NCI-H2171 treated with DMSO at 0.1 percent for 48 hours (cell line): ENCODE measurements around the gene FPGS.

ENCODE experiments used
- DNase-seq: peaks from one replicate; lab custom pipeline; 2025; lab: John Stamatoyannopoulos, UW

Gene FPGS

DNA sequence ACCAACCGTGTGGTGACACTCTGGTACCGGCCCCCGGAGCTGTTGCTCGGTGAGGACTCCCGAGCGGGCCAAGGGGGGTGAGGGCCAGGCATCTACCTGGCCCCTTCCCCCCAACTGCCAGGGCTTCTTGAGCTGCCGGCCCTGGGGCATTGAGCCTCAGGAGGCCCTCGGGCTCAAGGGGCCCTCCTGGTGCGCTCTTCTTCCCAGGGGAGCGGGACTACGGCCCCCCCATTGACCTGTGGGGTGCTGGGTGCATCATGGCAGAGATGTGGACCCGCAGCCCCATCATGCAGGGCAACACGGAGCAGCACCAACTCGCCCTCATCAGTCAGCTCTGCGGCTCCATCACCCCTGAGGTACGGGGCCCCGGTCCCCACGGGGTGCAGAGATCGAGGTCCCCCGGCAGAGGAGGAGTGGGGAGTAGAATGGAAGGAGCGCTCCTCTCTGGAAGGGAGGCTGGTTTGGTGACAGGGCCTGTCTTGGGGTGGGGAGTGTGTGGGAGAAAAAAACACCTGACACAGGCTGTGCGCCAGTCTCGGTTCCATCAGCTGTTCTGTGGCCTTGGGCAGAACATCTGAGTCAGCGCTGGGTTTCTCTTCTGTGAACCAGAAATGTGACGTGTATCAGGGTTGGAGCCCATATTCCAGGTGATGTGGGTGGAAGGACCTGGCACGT is 14.2 kb upstream of the FPGS start:
- no peak for DNase-seq

DNA sequence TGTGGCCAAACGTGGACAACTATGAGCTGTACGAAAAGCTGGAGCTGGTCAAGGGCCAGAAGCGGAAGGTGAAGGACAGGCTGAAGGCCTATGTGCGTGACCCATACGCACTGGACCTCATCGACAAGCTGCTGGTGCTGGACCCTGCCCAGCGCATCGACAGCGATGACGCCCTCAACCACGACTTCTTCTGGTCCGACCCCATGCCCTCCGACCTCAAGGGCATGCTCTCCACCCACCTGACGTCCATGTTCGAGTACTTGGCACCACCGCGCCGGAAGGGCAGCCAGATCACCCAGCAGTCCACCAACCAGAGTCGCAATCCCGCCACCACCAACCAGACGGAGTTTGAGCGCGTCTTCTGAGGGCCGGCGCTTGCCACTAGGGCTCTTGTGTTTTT is 13.5 kb upstream of the FPGS start:
- DNase-seq: no peak

DNA sequence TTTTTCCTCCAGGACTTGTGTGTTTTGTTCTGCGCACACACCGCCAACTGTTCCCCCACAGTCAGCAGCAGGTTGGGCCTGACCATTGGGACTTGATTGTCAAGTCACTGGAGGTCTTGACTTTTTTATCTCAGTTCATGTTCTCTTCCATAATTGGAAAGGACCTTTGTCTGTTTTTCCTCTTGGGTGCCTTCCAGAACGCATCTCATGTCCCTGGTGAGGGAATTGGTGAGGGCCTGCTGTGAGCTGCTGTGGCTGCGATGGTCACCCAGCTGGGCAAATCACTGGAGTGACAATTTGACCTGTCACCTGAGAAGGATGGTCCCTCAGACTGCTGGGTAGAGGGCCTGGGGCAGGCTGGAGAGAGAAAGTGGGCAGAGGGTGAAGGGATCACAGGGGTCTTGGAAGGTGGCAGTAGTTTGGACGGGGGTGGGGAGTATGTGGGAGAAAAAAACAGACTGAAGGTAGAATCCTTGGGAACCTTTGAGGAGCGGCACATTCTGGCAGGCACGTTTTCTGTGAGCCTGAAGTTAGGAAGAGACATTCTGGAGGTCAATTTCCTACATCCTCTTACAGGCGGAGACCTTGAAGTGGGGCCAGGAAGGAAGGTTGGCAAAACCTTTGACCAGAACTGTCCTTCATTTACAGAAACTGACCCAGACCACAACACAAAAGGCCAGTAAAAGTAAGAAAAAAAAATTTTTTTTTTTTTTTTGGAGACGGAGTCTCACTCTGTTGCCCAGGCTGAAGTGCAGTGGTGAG is 12.4 kb upstream of the FPGS start:
- DNase-seq: no peak

DNA sequence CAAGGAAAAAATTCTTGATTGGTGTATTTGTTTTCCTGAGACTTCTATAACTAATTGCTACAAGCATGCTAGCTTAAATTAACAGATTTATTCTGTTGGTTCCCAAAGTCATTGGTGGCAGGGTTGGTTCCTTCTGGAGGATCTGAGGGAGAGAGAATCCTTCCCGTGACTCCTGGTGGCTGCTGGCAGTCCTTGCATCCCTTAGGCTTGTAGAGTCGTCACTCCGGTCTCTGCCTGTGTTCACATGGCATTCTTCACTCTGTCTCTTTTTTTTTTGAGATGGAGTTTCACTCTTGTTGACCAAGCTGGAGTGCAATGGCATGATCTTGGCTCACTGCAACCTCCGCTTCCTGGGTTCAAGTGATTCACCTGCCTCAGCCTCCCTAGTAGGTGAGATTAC is 11.6 kb upstream of the FPGS start:
- no peak for DNase-seq

DNA sequence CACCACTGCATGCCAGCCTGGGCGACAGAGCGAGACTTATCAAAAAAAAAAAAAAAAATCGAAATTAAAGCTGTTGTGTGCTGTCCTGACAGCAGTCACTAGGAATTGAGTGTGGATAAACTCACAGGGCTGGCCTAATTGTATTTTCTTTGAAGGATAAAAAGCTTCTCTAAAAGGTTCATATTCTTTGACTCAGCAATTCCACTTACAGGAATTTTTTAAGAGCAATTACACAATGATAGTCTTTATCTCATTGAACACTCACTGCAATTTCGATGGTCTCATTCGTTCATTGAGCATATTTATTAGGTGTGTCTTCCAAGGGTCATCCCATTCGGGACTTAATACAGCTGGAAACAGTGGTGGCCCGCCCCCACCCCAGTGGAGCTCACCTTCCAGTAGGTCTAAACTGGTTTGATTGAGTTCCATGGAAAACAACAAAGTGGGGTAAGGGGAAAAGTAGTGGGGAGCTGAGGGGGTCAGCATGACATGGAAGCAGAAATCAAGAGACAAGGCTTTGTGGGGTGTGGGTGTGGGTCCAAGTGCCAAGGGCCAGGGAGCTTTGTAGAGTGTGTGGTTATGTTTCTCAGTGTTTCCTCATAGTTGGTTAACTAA is 10.2 kb upstream of the FPGS start:
- no peak for DNase-seq

DNA sequence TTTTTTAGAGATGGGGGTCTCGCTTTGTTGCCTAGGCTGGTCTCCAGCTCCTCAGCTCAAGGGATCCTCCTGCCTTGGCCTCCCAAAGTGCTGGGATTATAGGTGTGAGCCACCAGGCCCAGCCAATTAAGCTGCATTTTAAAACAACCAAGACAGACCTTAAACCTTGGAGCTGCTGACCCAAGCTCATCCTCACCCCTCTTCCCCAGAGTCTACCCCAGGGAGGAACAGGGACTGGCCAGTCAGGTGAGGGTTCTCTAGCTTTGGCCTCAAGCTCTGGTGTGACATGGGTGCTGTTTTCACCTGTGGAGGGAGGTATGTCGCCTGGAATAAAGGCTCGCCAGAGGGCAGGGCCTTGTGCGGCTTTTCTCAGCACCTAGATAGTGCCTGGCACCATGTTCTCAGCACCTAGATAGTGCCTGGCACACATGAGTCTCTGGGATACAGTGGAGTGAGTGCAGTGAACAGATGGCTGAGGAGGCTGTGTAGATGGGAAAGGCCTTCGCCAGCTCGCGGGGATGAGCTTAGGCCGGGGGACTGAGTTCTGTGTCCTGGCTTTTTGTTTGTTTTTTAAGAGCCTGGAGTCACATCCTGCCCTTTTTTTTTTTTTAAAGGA is 9.5 kb upstream of the FPGS start:
- DNase-seq: peak; percentile 89

DNA sequence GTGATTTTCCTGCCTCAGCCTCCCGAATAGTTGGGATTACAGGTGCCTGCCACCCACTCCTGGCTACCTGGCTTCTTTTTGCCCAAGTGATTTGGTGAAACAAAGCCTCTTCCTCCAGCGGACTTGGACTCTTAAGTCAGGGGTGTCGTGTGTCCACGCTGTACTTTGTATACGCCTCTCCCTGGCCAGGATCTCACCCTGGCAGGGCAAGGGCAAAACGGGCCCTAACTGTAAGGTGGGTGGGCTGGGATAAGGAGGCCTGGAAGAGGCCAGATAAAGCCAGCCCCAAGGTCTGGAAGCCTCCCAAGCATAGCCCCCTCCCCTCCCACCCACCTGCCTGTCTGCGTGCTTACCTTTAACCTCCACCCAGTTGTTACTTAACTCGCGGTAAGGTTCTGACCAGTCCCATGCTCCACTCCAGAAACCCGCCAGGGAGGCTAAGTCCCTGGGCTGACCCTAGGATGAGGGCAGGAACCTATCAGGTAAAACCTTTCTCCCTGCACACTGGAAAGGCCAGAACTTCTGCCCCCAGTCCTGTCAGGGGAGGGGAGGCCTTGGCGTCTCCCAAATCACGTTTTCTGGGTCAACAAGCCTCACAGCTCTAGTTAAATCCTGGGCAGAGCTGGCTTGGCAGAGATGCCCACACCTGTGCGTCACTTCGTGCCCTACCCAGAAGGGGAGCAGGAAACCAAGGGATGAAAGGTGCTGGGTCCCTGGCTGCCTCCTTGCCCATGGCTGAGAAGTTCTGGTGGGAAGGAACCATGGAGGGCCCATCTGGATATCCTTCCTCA is 8.5 kb upstream of the FPGS start:
- no peak for DNase-seq

DNA sequence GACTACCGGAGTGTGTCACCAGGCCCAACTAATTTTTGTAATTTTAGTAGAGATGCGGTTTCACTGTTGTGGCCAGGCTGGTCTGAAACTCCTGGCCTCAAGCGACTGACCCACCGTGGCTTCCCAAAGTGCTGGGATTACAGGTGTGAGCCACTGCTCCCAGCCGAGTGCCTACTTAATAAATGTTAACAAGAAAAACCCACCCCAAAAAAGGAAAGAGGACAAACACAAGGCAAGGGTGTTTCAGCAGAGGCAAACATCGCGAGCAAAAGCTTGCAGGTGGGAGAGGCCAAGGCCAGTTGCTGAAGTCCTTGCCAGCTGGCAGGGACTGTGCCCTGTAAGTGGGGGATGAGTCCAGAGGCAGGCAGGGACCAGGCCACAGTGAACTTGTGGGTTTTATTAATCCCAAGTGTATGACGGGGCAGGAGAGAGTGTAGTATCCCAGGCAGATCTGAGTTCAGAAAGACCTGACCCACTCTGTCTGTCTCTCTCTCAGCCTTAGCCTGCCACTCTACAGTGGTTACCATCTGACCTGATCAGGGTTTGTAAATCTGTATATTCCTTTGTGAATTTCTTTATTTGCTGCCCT is 6.4 kb upstream of the FPGS start:
- DNase-seq: no peak

DNA sequence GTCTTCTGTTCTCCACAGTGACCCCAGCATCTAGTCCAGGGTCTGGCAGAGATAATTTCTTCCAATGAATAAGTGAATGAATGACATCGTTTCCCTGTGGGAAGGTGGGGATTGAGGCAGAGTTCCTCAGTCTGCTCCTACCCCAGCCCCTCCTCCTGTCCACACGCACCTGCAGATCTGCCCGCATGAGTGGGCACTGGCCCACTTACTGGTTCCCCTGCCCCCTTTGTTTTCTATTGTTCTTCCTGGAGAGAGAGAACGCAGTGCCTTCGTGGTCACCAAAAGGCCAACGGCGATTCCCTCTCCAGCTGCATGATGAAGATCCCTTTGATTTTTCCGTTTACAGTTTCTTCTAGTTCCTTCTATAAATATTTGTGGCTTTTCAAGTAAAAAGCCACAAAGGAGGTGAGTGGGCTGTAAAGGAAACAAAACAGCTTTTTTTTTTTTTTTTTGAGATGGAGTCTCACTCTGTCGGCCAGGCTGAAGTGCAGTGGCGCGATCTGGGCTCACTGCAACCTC is 5.8 kb upstream of the FPGS start:
- DNase-seq: no peak

DNA sequence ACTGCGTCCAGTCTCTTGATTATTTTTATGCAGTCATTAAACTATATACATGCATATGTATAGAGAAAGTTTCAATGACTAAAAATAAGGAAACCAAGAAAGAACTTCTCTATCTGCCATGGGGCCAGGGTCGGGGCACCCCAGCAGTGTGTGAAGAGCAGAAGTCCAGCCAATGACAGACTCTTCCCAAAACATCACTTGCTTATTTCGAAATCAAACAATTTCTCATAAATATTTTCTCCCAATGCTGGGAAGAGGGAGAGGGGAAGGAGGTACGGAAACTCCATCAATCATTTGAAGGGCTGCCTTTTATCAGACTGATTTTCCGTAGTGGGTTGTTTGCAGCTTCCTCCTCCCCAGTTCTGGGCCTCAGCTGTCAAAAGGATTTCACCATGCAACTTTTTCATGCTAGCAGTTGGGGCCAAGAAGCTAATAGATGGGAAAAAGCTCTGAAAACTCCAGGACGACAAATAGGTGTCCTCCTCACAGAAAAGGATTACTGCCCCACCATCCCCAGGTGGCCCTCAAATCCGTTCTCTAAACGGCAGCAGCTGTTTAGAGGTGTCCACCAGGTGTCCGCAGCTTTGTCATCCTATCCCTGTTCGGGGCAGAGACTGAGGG is 617 bp upstream of the FPGS start:
- DNase-seq: no peak

DNA sequence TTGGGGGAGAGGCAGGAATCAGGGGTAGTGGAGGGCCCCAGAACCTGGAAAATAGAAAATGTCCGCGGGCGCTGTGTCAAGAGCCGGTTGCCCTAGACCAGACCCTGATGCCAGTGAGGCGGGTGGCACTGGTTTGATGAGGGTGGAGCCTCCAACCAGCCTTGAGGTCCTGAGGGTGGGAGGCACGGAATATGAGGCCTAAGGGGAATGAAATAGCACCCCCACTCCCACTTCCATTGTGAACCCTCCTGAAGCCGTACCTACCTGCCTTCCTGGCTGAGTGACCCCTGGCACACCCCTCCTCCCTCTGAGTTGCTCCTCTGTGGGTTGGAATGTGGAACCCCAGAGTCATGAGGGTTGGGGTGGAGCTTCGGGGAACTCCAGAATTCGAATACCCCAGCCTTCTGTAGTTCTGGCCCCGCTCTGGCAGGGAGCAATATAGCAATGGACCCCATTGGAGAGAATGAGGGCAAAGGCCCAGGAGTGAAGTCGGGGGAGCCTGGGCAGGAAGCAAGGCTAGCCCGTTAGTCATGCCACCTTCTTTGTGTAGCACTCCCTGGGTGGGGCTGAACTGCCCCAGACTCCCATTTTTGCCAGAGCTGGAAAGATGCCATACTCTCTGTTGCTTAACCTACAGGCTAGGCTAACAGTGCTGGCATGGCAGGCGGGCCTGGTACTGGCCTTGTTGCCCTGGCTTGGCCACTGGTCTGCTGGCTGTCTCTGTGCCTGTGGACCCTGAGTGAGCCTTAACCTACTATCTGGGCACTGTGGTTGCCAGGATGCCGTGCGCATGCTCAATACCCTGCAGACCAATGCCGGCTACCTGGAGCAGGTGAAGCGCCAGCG is 1.0 kb downstream of the FPGS start:
- no peak for DNase-seq

DNA sequence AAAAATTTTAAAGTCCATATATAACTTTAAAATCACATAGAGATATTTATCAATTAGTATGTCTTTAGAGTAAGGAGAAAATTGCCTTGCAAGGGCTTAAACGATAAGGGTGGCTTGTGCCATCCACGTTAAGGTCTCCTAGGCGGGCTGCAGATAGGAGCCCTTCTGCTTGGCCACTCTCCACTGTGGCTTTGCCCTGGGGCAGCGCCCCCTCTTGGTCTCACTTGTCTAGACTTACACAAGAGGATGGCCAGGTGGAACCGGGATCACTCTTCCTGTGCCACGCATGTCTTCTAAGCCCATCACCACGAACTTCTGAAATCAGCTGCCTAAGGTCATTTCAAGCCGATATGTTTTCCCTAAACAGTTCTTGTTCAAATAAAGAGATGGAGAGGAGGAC is 2.9 kb downstream of the FPGS start:
- no peak for DNase-seq

DNA sequence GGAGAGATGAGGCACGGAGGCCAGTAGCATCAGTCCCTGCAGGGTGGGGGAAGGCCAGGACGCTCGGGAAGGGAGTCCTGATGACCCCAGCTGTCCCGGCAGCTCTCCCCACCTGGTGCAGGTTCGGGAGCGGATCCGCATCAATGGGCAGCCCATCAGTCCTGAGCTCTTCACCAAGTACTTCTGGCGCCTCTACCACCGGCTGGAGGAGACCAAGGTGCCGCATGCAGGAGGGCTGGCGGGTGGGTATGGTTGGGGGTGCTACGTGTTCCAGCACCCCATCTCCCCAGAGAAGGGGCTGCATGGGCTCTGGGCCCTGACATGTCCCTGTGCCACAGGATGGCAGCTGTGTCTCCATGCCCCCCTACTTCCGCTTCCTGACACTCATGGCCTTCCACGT is 4.2 kb downstream of the FPGS start:
- no peak for DNase-seq

DNA sequence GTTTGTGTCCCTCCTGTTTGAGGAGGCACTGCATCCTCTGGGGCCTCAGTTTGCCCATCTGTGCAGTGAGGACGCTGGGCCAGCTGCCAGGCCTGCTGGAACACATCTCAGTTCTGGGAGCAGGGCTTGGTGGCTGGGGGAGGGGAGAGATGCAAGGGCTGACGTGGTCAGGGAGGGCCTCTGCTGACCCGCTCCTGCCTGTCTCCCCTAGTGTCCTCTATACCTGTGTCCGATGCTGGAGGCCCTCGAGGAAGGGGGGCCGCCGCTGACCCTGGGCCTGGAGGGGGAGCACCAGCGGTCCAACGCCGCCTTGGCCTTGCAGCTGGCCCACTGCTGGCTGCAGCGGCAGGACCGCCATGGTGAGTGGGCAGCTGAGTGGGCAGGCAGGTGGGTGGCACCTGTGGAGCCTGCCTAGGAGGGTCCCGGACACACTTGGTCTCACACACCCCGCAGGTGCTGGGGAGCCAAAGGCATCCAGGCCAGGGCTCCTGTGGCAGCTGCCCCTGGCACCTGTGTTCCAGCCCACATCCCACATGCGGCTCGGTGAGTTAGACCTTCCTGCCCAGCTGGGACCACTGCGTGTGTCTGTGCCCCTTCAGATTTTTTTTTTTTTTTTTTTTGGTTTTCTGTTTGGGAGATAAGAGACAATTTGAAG is 5.8 kb downstream of the FPGS start:
- DNase-seq: no peak

DNA sequence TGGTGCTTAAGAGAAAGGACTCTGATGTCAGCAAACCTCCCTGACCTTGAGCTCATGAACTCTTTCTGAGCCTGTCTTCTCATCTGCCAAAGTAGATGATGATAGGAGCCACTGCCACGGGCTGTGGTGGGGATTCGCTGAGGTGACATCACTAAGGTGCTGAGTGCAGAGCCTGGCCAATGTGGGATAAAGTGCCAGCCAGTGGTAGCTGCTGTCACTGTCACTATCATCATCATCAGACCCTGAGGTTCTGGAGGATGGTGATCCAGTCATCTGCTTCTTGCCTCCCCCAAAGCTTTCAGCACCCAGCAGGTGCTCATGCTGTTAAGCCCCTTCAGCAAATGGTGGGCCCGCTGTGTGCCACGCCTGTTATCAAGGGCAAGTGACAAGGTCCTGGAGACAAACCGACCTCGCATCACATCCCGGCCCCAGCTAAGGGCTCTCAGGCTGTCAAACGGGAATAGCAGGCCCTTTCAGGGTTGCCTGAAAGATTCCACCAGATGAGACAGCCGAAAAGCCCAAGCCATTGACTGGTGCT is 6.4 kb downstream of the FPGS start:
- DNase-seq: no peak

DNA sequence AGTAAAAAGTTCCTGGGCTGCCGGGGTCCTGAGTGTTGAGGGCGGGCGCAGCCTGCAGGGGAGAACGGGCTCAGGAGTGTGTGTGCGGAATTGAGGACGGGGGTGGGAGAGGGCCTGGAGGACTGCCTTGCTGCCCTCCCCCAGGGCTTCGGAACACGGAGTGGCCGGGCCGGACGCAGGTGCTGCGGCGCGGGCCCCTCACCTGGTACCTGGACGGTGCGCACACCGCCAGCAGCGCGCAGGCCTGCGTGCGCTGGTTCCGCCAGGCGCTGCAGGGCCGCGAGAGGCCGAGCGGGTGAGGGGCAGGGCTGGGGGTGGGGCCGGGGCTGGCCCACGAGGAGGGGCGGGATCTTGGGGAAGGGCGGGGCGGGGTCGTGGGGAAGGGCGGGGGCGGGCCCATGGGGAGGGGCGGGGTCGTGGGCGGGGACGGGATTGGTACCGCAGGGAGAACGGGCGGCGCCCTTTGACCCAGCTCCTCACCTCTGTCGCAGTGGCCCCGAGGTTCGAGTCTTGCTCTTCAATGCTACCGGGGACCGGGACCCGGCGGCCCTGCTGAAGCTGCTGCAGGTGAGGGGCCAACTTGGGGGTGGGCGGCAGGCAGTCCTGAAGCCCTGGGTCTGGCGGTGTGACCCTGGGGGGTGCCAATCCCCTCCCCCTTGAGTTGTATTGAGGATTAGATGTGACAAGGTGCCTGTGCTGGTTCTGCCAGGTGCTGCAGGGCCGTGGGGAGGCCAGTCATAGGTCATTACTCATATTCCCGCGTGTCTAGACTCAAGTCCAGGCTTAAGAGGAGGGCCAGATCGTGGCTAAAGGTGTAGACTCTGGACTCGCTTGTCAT is 7.1 kb downstream of the FPGS start:
- DNase-seq: no peak

DNA sequence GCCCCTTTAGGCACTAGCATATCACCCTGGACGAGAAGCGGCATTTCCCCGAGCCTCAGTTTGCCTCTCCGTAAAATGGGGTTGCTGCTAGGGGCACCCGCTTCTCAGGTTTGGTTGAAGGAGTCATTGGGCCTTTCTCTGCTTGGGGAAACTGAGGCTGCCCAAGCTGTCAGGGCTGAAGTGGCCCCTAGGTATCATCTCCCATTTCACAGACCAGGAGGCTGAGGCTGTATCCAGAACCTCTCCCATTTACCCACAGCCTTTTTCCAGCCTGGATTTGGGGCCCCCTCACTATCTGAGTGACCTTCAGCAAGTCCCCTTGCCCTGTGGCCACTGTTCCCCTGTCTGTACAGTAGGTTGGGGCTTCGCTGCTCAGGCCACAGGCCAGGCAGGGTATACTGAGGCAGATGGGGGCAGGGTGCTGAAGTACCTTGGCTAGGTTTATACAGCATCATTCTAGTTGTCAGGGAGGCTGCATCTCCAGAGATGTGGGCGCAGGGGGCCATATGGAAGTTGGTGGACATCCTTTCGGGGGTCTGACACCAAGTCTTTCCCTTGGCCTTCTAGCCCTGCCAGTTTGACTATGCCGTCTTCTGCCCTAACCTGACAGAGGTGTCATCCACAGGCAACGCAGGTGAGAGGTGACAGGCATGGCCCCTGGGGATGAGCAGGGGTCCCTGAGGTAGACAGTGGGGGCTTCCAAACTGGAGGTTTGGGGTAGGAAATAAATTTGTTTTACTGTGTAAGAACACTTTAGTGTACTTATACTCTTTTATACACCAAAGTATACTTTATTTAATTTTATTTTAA is 7.9 kb downstream of the FPGS start:
- no peak for DNase-seq

DNA sequence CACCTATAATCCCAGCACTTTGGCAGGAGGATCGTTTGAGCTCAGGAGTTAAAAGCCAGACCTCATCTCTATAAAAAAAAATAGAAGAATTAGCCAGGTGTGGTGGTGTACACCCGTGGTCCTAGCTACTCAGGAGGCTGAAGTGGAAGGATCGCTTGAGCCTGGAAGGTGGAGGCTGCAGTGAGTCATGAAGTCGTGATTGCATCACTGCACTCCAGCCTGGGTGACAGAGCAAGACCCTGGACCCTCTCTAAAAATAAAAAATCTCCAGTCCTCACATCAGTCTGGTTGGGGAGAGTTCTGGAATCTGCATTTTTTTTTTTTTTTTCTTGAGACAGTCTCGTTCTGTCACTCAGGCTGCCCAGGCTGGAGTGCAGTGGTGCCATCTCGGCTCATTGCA is 9.3 kb downstream of the FPGS start:
- no peak for DNase-seq
